Bronchial epithelial cell (primary cell): ENCODE data around the gene MACF1. TPM values are rescaled to one million over a fixed set of nuclear protein-coding genes. Genes with fewer than 3 reads are reported as not detected.
A peak's percentile ranks its signal among the peaks of the same experiment; 100 is the strongest.

Experiments used
- DNase-seq: peaks from one replicate; pipeline ENCODE4 v3.0.0-alpha.2; 2010; ENCODE audit warnings: low read depth
- FAIRE-seq: peaks from 2 replicates; lab custom pipeline; 2011; peaks lifted over from hg19 to GRCh38; lab: Jason Lieb, UNC
- H3K27me3 ChIP-seq: 2 replicates; pipeline ENCODE4 v1.5.1; 2011; ENCODE audit warnings: low read length; ENCODE audit not compliant: control insufficient read depth, insufficient read depth
- H3K36me3 ChIP-seq: 2 replicates; pipeline ENCODE4 v1.5.1; 2011; ENCODE audit warnings: low read length; ENCODE audit not compliant: control insufficient read depth, insufficient read depth
- H3K4me3 ChIP-seq: 2 replicates; pipeline ENCODE4 v1.5.1; 2011; ENCODE audit warnings: mild to moderate bottlenecking, low read depth, low read length, control low read depth
- total RNA-seq: library from RNA; depleted of rRNA; stranded (reverse); fragments of >200 nt; gene quantifications from 2 replicates; pipeline ENCODE4 v1.2.1, GENCODE V29; 2014
- TF ChIP-seq, protein P1 (sequence below): IDR thresholded peaks from 2 replicates; pipeline ENCODE4 v1.5.1; 2011; ENCODE audit warnings: mild to moderate bottlenecking, moderate library complexity, low read length, control low read depth, inconsistent platforms; ENCODE audit not compliant: insufficient read depth, severe bottlenecking

The MACF1 gene
- total RNA-seq, 1 donor from 2014 or later, result 163 TPM

GRCh38 chr1:39332828-39333227 lies 128.3 kb downstream of the MACF1 start:
- no peak for FAIRE-seq

GRCh38 chr1:39333296-39333695 lies 128.8 kb downstream of the MACF1 start:
- DNase-seq, result peak; percentile 17
- peaks cover 19% of the 10 kb centered on the region for H3K36me3 ChIP-seq
- H3K4me3 ChIP-seq, result no peak overlapping the region
- FAIRE-seq, result peak; percentile 76
- TF ChIP-seq, protein P1, sequence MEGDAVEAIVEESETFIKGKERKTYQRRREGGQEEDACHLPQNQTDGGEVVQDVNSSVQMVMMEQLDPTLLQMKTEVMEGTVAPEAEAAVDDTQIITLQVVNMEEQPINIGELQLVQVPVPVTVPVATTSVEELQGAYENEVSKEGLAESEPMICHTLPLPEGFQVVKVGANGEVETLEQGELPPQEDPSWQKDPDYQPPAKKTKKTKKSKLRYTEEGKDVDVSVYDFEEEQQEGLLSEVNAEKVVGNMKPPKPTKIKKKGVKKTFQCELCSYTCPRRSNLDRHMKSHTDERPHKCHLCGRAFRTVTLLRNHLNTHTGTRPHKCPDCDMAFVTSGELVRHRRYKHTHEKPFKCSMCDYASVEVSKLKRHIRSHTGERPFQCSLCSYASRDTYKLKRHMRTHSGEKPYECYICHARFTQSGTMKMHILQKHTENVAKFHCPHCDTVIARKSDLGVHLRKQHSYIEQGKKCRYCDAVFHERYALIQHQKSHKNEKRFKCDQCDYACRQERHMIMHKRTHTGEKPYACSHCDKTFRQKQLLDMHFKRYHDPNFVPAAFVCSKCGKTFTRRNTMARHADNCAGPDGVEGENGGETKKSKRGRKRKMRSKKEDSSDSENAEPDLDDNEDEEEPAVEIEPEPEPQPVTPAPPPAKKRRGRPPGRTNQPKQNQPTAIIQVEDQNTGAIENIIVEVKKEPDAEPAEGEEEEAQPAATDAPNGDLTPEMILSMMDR, result no peak
- H3K27me3 ChIP-seq, result no peaks in the 10 kb centered on the region

More at GRCh38 chr1:39332828-39333227, 128.3 kb downstream of the MACF1 start:
- H3K36me3 ChIP-seq, result peaks cover 20% of the 10 kb centered on the region
- no peak overlapping the region for H3K4me3 ChIP-seq
- TF ChIP-seq, protein P1, result no peak
- no peaks in the 10 kb centered on the region for H3K27me3 ChIP-seq
- no peak for DNase-seq

- peaks cover 21% of the 10 kb centered on the region for H3K36me3 ChIP-seq
These were observed 130.7 kb downstream of the MACF1 start for GRCh38 chr1:39335216-39335615.

DNA sequence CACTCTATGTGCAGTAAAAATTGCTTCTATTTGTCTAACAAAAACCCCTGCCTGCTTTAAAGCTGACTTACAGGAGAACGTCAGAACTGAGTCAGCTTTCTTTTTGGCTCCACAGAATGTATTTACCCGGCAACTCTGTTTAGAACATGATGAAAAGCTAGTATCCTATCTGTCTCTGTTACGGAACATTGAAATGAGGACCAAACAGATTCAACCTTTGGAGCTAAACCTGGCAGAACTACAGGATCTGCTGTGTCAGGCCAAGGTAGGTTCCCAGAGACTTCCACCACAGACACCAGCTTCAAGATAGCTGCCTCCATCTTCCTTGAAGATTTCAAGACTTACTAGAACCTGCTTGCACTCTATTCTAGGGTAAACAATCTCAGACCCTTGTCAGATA lies 132.6 kb downstream of the MACF1 start:
- Histone ChIP-seq H3K36me3 (peaks cover 14% of the 10 kb centered on the region), H3K4me3 (no peak overlapping the region), H3K27me3 (no peaks in the 10 kb centered on the region)
- DNase-seq, result no peak
- TF ChIP-seq, protein P1, result no peak
- FAIRE-seq, result no peak

More at GRCh38 chr1:39335216-39335615, 130.7 kb downstream of the MACF1 start:
- Histone ChIP-seq H3K4me3 (no peak overlapping the region), H3K27me3 (no peaks in the 10 kb centered on the region)
- TF ChIP-seq, protein P1, result no peak
- DNase-seq, result no peak
- no peak for FAIRE-seq

DNA sequence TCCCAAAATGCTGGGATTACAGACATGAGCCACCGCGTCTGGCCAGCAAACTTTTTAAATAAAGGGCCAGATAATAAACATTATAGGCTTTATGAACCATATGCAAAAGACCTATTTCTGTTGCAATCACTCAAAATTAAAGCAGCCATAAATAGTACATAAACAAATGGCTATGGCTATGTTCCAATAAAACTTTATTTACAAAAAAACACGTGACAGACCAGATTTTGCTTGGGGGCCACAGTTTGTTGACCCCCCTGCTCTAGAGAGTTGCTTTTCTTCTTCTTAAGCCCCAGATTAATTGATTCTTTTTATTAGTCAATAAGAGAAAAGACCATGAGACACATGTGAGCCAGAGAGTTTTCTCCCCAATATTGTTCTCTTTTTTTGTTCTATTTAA lies 138.3 kb downstream of the MACF1 start:
- no peak for FAIRE-seq
- DNase-seq, result no peak
- H3K4me3 ChIP-seq, result no peak overlapping the region
- TF ChIP-seq, protein P1, result no peak
- H3K36me3 ChIP-seq, result peaks cover 13% of the 10 kb centered on the region
- H3K27me3 ChIP-seq, result no peaks in the 10 kb centered on the region
